ENCODE data around the gene DLX2.
A peak's percentile ranks its signal among the peaks of the same experiment; 100 is the strongest.
"Not testable (repeated sequence)": the region's sequence is repeated elsewhere in the genome, so short reads cannot be mapped to it uniquely, and the experiment has no call there.

DLX2 gene

GRCh38 chr2:172102391-172103359, at the start of gene DLX2:
DLX2 (minus strand) TSS chr2:172102900; CDS start chr2:172102538, 362 bp downstream.
- peak; percentile 93 for DNase-seq (ENCODE audit: low spot score)

GRCh38 chr2:172147944-172148650, 45.4 kb upstream of the DLX2 start:
- no peak for DNase-seq (ENCODE audit: low spot score)

- no peak for DNase-seq (ENCODE audit: low spot score)
These were observed 41.1 kb upstream of the DLX2 start for GRCh38 chr2:172143817-172144216.

GRCh38 chr2:172138727-172139126, 36.0 kb upstream of the DLX2 start:
- DNase-seq (ENCODE audit: low spot score), result not testable (repeated sequence)

- DNase-seq (ENCODE audit: low spot score), result no peak
These were observed 35.2 kb upstream of the DLX2 start for GRCh38 chr2:172137943-172138342.

- DNase-seq (ENCODE audit: low spot score), result no peak
These were observed 34.4 kb upstream of the DLX2 start for GRCh38 chr2:172137109-172137508.

- DNase-seq (ENCODE audit: low spot score), result no peak
These were observed 32.7 kb upstream of the DLX2 start for GRCh38 chr2:172135446-172135845.

GRCh38 chr2:172134270-172134669, 31.6 kb upstream of the DLX2 start:
- DNase-seq (ENCODE audit: low spot score), result no peak

GRCh38 chr2:172131713-172132555, 29.2 kb upstream of the DLX2 start:
- DNase-seq (ENCODE audit: low spot score), result peak; percentile 30

- no peak for DNase-seq (ENCODE audit: low spot score)
These were observed 26.7 kb upstream of the DLX2 start for GRCh38 chr2:172129404-172129803.

GRCh38 chr2:172128484-172128883, 25.8 kb upstream of the DLX2 start:
- DNase-seq (ENCODE audit: low spot score), result no peak

- DNase-seq (ENCODE audit: low spot score), result no peak
These were observed 17.4 kb upstream of the DLX2 start for GRCh38 chr2:172120118-172120517.

- DNase-seq (ENCODE audit: low spot score), result no peak
These were observed 16.4 kb upstream of the DLX2 start for GRCh38 chr2:172119089-172119488.

GRCh38 chr2:172116107-172116506, 13.4 kb upstream of the DLX2 start:
- no peak for DNase-seq (ENCODE audit: low spot score)

- no peak for DNase-seq (ENCODE audit: low spot score)
These were observed 11.9 kb upstream of the DLX2 start for GRCh38 chr2:172114579-172114978.

- DNase-seq (ENCODE audit: low spot score), result not testable (repeated sequence)
These were observed 11.5 kb upstream of the DLX2 start for GRCh38 chr2:172114176-172114575.

- no peak for DNase-seq (ENCODE audit: low spot score)
These were observed 10.9 kb upstream of the DLX2 start for GRCh38 chr2:172113617-172114016.

- peak; percentile 29 for DNase-seq (ENCODE audit: low spot score)
These were observed 7.5 kb upstream of the DLX2 start for GRCh38 chr2:172109988-172110811.

- DNase-seq (ENCODE audit: low spot score), result peak; percentile 28
These were observed 6.7 kb upstream of the DLX2 start for GRCh38 chr2:172109256-172109987.

- DNase-seq (ENCODE audit: low spot score), result no peak
These were observed 5.9 kb upstream of the DLX2 start for GRCh38 chr2:172108587-172108930.
